ENCODE data around the gene KIAA0232.

- TF ChIP-seq CTCF (IDR thresholded peaks at IDR 0.05; ENCODE audit: low read depth, low read length, missing input control) (no peak), REST (IDR thresholded peaks at IDR 0.05) (no peak), YY1 (IDR thresholded peaks at IDR 0.05) (no peak), TAF1 (conservative IDR thresholded peaks at IDR 0.05) (no peak), RAD21 (IDR thresholded peaks at IDR 0.05) (no peak), EGR1 (IDR thresholded peaks at IDR 0.05; ENCODE audit: low read depth in 2 of 2) (no peak), NR2F2 (IDR thresholded peaks at IDR 0.05) (no peak), GABPA (IDR thresholded peaks at IDR 0.05 in 1 of 2, conservative IDR thresholded peaks at IDR 0.05 in 1 of 2) (no peak)
- TF ChIP-seq, protein P1, sequence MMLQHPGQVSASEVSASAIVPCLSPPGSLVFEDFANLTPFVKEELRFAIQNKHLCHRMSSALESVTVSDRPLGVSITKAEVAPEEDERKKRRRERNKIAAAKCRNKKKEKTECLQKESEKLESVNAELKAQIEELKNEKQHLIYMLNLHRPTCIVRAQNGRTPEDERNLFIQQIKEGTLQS (IDR thresholded peaks at IDR 0.05) = no peak
These were observed 96.0 kb downstream of the KIAA0232 start for GRCh38 chr4:6878451-6879059.
